Muscle of arm (tissue), 12 donors: ENCODE measurements around the gene WAC. TPM values are rescaled to one million over a fixed set of nuclear protein-coding genes. Genes with fewer than 3 reads are reported as not detected.

Experiments
- DNase-seq: peaks from one replicate; pipeline ENCODE4 v3.0.0-alpha.2; 2013
- polyA plus RNA-seq, 12 donors: library from polyadenylated mRNA; unstranded; fragments of 120-200 nt; gene quantifications; one replicate each; pipeline ENCODE4 v1.2.1, GENCODE V29; 2013; ENCODE audit not compliant: insufficient read length in 12 of 12

Gene WAC
- polyA plus RNA-seq, 12 donors: 79.8 to 180 (median 99.2) TPM; not detected in 1

DNA sequence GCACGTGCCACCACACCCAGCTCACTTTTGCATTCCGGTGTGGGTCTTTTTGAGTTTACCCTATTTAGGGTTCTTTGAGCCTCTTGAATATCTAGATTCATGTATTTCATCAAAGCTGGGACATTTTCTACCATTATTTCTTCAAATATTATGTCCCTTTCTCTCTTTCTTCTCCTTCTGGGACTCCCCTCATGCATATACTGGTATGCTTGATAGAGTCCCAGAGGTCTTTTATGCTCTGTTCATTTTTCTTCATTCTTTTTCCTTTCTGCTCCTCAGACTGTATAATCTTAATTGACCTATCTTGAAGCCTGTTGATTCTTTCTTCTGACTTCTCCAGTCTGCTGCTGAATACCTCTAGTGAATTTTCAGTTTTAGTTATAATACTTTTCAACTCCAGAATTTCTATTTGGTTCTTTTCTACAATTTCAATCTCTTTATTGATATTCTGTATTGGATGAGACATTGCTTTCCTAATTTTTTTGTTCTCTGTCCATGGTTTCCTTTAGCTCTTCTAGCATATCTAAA is 9.1 kb upstream of the WAC start:
- no peak for DNase-seq

GRCh38 chr10:28530751-28531150 is 2.2 kb upstream of the WAC start:
- no peak for DNase-seq

GRCh38 chr10:28533186-28533564 is 257 bp downstream of the WAC start:
- no peak for DNase-seq

GRCh38 chr10:28533571-28534304 is 820 bp downstream of the WAC start:
- DNase-seq: peak; percentile 60

- DNase-seq: no peak
Measured at GRCh38 chr10:28535846-28536245, 2.9 kb downstream of the WAC start.

DNA sequence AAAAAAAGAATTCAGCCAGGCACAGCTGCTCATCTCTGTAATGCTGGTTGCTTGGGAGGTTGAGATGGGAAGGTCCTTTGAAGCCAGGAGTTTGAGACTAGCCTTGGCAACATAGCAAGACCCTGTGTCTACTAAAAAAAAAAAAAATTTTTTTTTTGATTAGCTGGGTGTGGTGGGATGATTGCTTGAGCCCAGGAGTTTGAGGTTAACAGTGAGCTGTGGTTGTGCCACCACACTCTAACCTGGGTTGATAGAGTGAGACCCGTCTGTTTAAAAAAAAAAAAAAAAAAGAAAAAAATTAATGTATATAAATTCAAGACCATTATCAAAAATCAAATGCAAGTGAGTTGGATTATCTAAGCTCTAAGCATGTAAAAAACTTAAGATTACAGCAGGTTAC is 5.7 kb downstream of the WAC start:
- no peak for DNase-seq

GRCh38 chr10:28540145-28540544 is 7.2 kb downstream of the WAC start:
- DNase-seq: no peak

DNA sequence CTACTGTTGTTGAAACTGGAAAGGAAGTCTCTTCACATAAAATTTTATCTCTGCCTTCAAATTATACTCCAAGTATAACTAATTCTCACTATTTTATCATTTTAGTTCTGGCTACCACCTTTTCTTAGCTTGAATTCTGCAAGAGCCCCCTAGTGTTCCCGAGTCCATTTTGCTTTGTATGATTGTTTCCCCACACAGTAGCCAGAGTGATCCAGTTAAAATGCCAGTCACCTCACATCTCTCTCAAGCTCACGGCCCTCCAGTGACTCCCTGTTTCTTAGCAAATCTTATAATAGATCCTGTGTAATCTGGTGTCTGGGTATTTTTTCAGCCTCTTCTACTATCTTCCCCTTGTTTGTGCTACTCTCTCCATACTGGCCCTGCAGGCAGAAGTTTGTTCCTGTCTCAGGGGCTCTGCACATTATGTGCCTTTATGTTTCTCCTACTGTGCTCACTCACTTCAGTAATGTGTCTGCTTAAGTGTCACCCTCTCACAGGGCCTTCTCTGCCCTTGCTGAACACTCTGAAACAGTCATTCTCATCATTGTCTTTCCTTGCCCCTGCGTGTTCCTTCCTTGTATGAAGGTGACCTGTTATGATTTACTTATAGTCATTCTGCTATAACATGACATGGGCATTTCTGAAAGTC is 8.9 kb downstream of the WAC start:
- DNase-seq: no peak

DNA sequence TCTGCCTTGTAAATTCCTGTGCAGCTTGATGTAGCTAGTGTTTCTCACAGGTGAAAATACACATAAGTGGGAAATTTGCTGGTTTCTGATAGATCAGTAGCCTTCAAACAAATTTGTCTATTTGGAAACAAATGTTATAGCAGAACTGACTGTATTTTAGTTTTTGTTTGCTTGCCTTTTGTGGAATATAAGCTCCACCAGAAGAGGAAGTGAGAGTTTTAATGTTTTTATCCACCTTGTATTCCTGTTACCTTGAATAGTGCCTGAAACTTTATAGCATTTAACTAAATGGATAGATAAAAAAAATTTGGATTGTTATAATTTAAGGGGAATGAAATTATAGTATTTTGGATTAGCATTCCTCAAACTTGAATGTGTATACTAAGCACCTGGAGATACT is 9.8 kb downstream of the WAC start:
- DNase-seq: no peak

DNA sequence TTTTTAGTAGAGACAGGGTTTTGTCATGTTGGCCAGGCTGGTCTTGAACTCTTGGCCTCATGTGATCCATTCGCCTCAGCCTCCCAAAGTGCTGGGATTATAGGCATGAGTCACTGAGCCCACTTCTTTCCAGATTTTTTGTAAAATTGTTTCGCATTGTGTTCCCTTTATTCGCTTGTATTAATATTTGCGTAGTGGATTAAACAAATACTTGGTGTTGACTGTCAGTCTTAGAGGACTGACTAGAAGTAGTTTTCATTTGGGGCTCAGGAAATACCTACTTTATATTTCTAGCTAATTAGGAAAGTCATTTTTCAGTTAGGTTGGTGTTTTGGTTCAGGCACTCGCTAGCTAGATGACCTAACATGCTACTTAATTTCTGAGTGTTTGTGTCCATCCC is 11.1 kb downstream of the WAC start:
- DNase-seq: no peak

GRCh38 chr10:28545967-28546644 is 13.2 kb downstream of the WAC start:
- DNase-seq: no peak

DNA sequence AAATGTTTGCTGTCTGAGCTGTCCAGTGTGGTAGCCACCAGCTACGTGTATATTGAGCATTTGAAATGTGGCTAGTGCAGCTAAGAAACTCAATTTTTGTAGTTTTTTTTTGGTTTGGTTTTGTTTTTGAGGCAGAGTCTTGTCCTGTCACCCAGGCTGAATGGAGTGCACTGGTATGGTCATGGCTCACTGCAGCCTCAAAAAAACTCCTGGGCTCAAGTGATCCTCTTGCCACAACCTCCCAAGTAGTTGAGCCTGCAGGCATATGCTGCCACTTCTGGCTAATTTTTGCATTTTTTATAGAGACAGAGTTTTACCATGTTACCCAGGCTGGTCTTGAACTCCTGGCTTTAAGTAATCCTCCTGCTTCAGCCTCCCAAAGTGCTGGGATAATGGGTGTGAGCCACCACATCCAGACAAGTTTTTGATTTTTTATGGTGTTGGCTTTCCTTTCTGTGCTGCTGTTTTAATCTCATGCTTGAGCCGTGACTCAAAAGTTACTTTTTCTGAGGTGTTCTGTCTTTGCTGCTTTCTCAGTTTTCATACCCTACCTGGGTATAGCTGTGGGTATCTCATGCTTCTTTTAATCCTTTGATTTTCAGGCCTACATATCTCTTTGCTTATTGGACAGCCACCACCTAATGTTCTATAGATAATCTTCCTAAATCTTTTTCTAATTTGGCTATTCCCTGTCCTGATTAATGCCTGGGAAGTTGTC is 16.0 kb downstream of the WAC start:
- no peak for DNase-seq

DNA sequence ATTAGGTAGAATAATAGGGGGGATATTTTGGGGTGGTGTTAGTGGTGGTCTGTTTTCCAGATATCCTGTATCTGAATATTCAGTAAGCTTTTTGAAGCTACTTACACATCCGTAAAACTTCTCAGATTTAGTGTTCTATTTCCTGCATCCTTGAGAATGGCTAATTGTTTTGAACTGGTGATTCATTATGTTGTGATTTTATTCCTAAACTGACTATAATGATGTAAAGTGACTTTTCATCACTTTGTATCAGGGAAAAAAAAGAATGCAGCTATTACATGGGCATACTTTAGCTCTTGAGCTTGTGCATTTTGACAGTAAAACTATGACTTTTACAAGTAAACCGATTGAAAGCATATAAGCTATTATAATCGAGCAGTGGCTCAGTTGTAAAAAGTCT is 18.2 kb downstream of the WAC start:
- DNase-seq: no peak

GRCh38 chr10:28552775-28553174 is 19.9 kb downstream of the WAC start:
- no peak for DNase-seq

DNA sequence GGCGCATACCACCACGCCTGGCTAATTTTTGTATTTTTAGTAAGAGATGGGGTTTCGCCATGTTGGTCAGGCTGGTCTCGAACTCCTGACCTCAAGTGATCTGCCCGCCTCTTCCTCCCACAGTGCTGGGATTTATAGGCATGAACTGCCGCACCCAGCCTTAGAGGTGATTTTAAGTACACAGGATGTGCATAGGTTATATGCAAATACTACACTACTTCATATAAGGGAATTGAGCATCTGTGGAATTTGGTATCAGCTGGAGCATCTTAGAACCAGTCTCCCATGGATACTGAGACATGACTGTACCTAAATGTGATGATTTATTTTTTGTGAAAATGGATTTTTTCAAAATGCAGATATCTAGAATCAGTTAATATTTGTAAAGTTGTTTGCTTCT is 21.1 kb downstream of the WAC start:
- DNase-seq: no peak

DNA sequence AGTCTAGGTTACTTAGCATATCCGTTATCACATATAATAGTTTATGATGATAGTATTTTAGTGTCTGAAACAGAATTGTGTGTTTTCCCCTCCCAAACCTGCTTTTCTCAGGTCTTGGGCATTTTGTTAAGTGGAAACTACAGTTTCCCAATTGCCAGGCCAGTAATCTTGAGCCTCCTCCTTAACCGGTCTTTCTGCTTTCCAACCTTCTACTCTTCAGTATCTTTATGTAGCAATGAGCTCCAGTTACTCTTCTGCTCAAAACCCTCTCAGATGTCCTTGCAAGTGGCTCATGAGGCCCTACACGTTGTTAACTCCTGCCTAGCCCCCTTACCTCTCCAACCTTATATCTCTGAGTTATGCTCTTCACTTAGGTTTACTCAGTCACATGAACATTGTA is 22.0 kb downstream of the WAC start:
- no peak for DNase-seq

DNA sequence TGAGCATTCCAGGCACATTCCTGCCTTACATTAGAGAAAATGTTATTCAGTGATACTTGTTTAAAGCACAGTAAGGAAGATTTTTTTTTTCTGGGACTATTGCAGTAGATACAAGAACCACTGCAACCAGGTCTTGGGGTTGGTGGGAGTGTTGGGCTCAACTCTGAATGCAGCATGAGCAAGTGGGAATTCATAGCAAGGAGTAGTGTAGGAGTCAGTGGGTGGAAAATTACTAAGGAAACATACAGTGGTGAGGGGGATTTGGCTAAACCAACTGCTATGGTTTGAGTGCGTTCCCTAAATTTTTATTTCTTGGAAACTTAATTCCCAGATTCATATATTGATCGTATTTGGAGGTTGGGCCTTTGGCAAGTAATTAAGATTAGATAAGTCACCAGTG is 22.4 kb downstream of the WAC start:
- no peak for DNase-seq

GRCh38 chr10:28556142-28556541 is 23.2 kb downstream of the WAC start:
- no peak for DNase-seq

- DNase-seq: no peak
Measured at GRCh38 chr10:28558186-28558585, 25.3 kb downstream of the WAC start.

GRCh38 chr10:28558923-28559508 is 26.1 kb downstream of the WAC start:
- no peak for DNase-seq

DNA sequence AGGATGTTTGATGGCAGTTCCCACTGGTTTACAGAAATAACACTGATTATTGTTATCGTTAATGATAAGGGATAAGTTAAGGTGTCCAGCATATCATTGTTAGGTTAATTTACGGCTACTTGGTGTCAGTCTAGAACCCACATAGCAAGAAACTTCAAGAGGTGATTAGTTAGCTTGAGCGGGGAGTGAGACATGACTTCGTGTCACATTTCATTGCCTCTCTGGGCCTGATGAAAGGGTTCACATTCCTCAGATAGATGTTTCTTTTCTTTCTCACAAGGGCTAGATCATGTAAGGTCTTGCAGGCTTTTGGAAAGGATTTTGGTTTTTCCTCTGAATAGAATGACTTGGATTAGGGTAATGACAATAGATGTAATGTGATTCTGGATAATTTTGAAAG is 26.7 kb downstream of the WAC start:
- DNase-seq: no peak

DNA sequence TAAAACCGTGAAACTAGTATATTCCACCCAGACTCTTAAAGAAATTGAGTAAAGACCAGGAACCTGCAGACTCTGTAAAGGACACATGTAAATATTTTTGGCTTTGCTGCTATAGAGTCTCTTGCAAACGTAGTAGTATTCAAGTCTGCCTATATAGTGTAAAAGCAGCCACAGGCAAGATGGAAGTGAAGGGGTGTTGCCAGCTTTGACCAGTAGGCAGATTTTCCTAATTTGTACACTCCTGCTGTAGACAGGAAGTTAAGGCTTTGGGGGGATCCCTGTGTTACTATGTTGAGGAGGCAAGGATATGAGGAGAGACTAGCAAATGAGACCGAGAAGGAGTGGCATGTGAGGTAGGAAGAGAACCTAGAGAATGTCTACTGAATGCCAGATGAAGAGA is 27.7 kb downstream of the WAC start:
- DNase-seq: no peak
